AG08396 (cell line): ENCODE measurements around the gene HLA-DOA.

Experiments
- DNase-seq: peaks from one replicate; pipeline ENCODE4 v3.0.0; 2012; ENCODE audit warnings: low spot score, mixed read lengths

Gene HLA-DOA

GRCh38 chr6:33017018-33017417 is 7.6 kb upstream of the HLA-DOA start:
- DNase-seq = no peak

GRCh38 chr6:33015798-33016197 is 6.4 kb upstream of the HLA-DOA start:
- no peak for DNase-seq

GRCh38 chr6:33014841-33015634 is 5.6 kb upstream of the HLA-DOA start:
- peak; percentile 73 for DNase-seq

GRCh38 chr6:33013608-33014007 is 4.2 kb upstream of the HLA-DOA start:
- no peak for DNase-seq

- DNase-seq = no peak
These were observed 965 bp upstream of the HLA-DOA start for GRCh38 chr6:33010356-33010755.

GRCh38 chr6:33007831-33008400 is 1.5 kb downstream of the HLA-DOA start:
- DNase-seq = no peak

GRCh38 chr6:33004940-33005339 is 4.5 kb downstream of the HLA-DOA start:
- DNase-seq = no peak

- DNase-seq = no peak
These were observed 7.7 kb downstream of the HLA-DOA start for GRCh38 chr6:33001685-33002084.

GRCh38 chr6:33000055-33000454 is 9.3 kb downstream of the HLA-DOA start:
- DNase-seq = no peak

- DNase-seq = no peak
These were observed 13.9 kb downstream of the HLA-DOA start for GRCh38 chr6:32995448-32995847.

GRCh38 chr6:32993363-32993973 is 15.9 kb downstream of the HLA-DOA start:
- no peak for DNase-seq

- DNase-seq = no peak
These were observed 17.4 kb downstream of the HLA-DOA start for GRCh38 chr6:32991972-32992371.

GRCh38 chr6:32989368-32989767 is 20.0 kb downstream of the HLA-DOA start:
- no peak for DNase-seq

GRCh38 chr6:32984622-32985389 is 24.6 kb downstream of the HLA-DOA start:
- DNase-seq = peak; percentile 64

- no peak for DNase-seq
These were observed 25.3 kb downstream of the HLA-DOA start for GRCh38 chr6:32983964-32984621.

GRCh38 chr6:32983493-32983848 is 25.9 kb downstream of the HLA-DOA start:
- DNase-seq = no peak

- no peak for DNase-seq
These were observed 26.5 kb downstream of the HLA-DOA start for GRCh38 chr6:32982702-32983492.

GRCh38 chr6:32982084-32982701 is 27.2 kb downstream of the HLA-DOA start:
- no peak for DNase-seq

GRCh38 chr6:32980488-32981038 is 28.8 kb downstream of the HLA-DOA start:
- no peak for DNase-seq

- DNase-seq = no peak
These were observed 29.5 kb downstream of the HLA-DOA start for GRCh38 chr6:32979720-32980487.
